Adrenal gland (tissue), 12 donors: ENCODE measurements around the gene CCDC85C. TPM values are rescaled to one million over a fixed set of nuclear protein-coding genes. Genes with fewer than 3 reads are reported as not detected.

Experiments
- DNase-seq, 7 donors: peaks; one replicate each; pipeline ENCODE4 v3.0.0-alpha.2; 2019 to 2020
- H3K27ac ChIP-seq, 5 donors: fragments of 200-600 bp; sonication (generic) in 4 of 5; 1 replicate in 3 of 5; 2 replicates in 2 of 5; pipeline versions ENCODE4 v1.5.1 to v1.8.0; 2016 to 2020; ENCODE audit warnings: mild to moderate bottlenecking in 1 of 5
- H3K27me3 ChIP-seq: fragments of 200-600 bp; 2 replicates; pipeline ENCODE4 v1.8.0; 2021
- H3K36me3 ChIP-seq, 2 donors: fragments of 200-600 bp; replicated peaks in 1 of 2; 1 replicate in 1 of 2; 2 replicates in 1 of 2; pipeline versions ENCODE4 v1.5.1 to v1.8.0; 2018 to 2022
- H3K4me1 ChIP-seq, 2 donors: fragments of 200-600 bp; replicated peaks in 1 of 2; 1 replicate in 1 of 2; 2 replicates in 1 of 2; pipeline versions ENCODE4 v1.5.1 to v1.8.0; 2018 to 2021
- H3K4me3 ChIP-seq, 4 donors: fragments of 200-600 bp; sonication (generic) in 3 of 4; one replicate each; pipeline ENCODE4 v1.5.1; 2016 to 2018
- H3K9me3 ChIP-seq, 3 donors: fragments of 200-600 bp; sonication (generic) in 1 of 3; replicated peaks in 1 of 3; 1 replicate in 2 of 3; 2 replicates in 1 of 3; pipeline versions ENCODE4 v1.5.1 to v1.8.0; 2016 to 2021
- CTCF ChIP-seq, 6 experiments: fragments of 450-650 bp in 4 of 6; fragments of 200-600 bp in 2 of 6; sonication (generic) in 1 of 6; IDR thresholded peaks; 1 replicate in 5 of 6; 2 replicates in 1 of 6; pipeline versions ENCODE4 v1.5.1 to v1.8.0; 2016 to 2021; ENCODE audit warnings: antibody characterized with exemption in 6 of 6, mild to moderate bottlenecking in 2 of 6, moderate library complexity in 1 of 6
- POLR2A ChIP-seq, 2 donors: fragments of 450-650 bp; IDR thresholded peaks; one replicate each; pipeline ENCODE4 v1.6.1; 2017; ENCODE audit warnings: antibody characterized with exemption in 2 of 2, mild to moderate bottlenecking in 2 of 2, moderate library complexity in 1 of 2
- WGBS, 4 donors: extraction: QIAGEN DNeasy Blood & Tissue Kit in 2 of 4; methylation state at CpG; one replicate each; pipeline versions ENCODE4 v1.1.5 to v1.1.7; 2013 to 2017; 5-methylcytosine and 5-hydroxymethylcytosine counted together
- intact Hi-C, 2 donors: fragments of 100-400 bp; cut with DNase I; formaldehyde crosslinking; loops; one replicate each; pipeline versions ENCODE4 v1.14.1 to v1.15.0; 2022 to 2023
- polyA plus RNA-seq, 3 donors: library from polyadenylated mRNA; stranded (reverse); fragments of 200-250 nt in 2 of 3; fragments of 350-450 nt in 1 of 3; fragmentation: Illumina TruSeq in 1 of 3; extraction: RNeasy Lipid Tissue Mini Kit (QIAGEN cat#74804) in 1 of 3; gene quantifications; one replicate each; pipeline ENCODE4 v1.2.3, GENCODE V29; 2013 to 2014
- total RNA-seq, 9 donors: library from RNA; depleted of rRNA in 4 of 9; stranded (reverse); fragments of >200 nt in 4 of 9; fragments of 120-200 nt in 1 of 9; fragmentation: NEBNext Ultra II Directional in 1 of 9; extraction: Animal tissue kit (Norgen Biotek cat#: 25700) in 1 of 9; gene quantifications; one replicate each; pipeline versions ENCODE4 v1.1.0 to v1.2.4, GENCODE V29; 2013 to 2023
- donor health status: healthy with polysubstance abuse.
- donor health status: Bipolar disorder and iron deficiency.
- donor health status: DM: yes; HTN: yes; CAD: no.
- donor health status: DM: no; HTN: no; CAD: no.
- donor health status: DM: no; HTN: no; CAD: no.
- donor health status: DM: yes; HTN: yes; CAD: no.

Gene CCDC85C
- total and polyA plus RNA-seq, 12 donors, result 4.2 to 59.0 (median 37.9) TPM

- H3K4me1 ChIP-seq, result peaks cover 35 to 49% of the 10 kb centered on the region in 2 donors
Measured at GRCh38 chr14:99554757-99555531, 49.1 kb downstream of the CCDC85C start.

GRCh38 chr14:99554184-99554583 is 49.8 kb downstream of the CCDC85C start:
- Histone ChIP-seq H3K4me3 (no peak overlapping the region), H3K4me1 (peaks cover 37 to 54% of the 10 kb centered on the region in 2 donors), H3K27ac (peak overlapping the region; percentile 31 to 91 (median 63)), H3K9me3 (no peaks in the 10 kb centered on the region), H3K27me3 (no peaks in the 10 kb centered on the region), H3K36me3 (no peaks in the 10 kb centered on the region)
- 14 to 49% (median 37%) methylated on average over 5 to 12 of the region's 12 CpGs for WGBS, 4 donors
- DNase-seq, result peak; percentile 65 to 89 (median 79)
- TF ChIP-seq POLR2A (IDR thresholded peaks at IDR 0.05), result peak in 1 of 2 donors; percentile 57
- no peak for TF ChIP-seq CTCF (IDR thresholded peaks at IDR 0.05)
- intact Hi-C loops, result no loop called here

More at GRCh38 chr14:99554757-99555531, 49.1 kb downstream of the CCDC85C start:
- peak in 6 of 7 donors; percentile 77 to 90 (median 86) for DNase-seq
- no peaks in the 10 kb centered on the region for H3K36me3 ChIP-seq
- intact Hi-C loops, result no loop called here
- peak overlapping the region; percentile 28 to 91 (median 63) for H3K27ac ChIP-seq
- no peaks in the 10 kb centered on the region for H3K9me3 ChIP-seq
- TF ChIP-seq CTCF (IDR thresholded peaks at IDR 0.05), result no peak
- TF ChIP-seq POLR2A (IDR thresholded peaks at IDR 0.05), result peak in 1 of 2 donors; percentile 45
- H3K27me3 ChIP-seq, result no peaks in the 10 kb centered on the region
- WGBS, 4 donors, result 19 to 43% (median 35%) methylated on average over 7 to 9 of the region's 9 CpGs
- H3K4me3 ChIP-seq, result no peak overlapping the region

GRCh38 chr14:99552572-99553216 is 51.3 kb downstream of the CCDC85C start:
- no peaks in the 10 kb centered on the region for H3K9me3 ChIP-seq
- H3K4me3 ChIP-seq, result no peak overlapping the region
- peaks cover 44 to 64% of the 10 kb centered on the region in 2 donors for H3K4me1 ChIP-seq
- DNase-seq, result no peak
- peak overlapping the region in 3 of 5 donors; percentile 4 to 55 (median 47) for H3K27ac ChIP-seq
- H3K36me3 ChIP-seq, result no peaks in the 10 kb centered on the region
- TF ChIP-seq POLR2A (IDR thresholded peaks at IDR 0.05), result no peak
- TF ChIP-seq CTCF (IDR thresholded peaks at IDR 0.05), result no peak
- WGBS, 4 donors, result 49 to 59% (median 53%) methylated on average over 9 to 13 of the region's 13 CpGs
- H3K27me3 ChIP-seq, result no peaks in the 10 kb centered on the region
- intact Hi-C loops, result no loop called here

- TF ChIP-seq POLR2A (IDR thresholded peaks at IDR 0.05) (no peak), CTCF (IDR thresholded peaks at IDR 0.05) (no peak)
- peaks cover 44 to 64% of the 10 kb centered on the region in 2 donors for H3K4me1 ChIP-seq
- intact Hi-C loops, result no loop called here
- H3K27ac ChIP-seq, result peak overlapping the region in 3 of 5 donors; percentile 4 to 55 (median 47)
- H3K27me3 ChIP-seq, result no peaks in the 10 kb centered on the region
- WGBS, 4 donors, result 65 to 86% (median 78%) methylated on average over 4 to 9 of the region's 9 CpGs
- no peak for DNase-seq
- no peaks in the 10 kb centered on the region for H3K9me3 ChIP-seq
- no peak overlapping the region for H3K4me3 ChIP-seq
- H3K36me3 ChIP-seq, result no peaks in the 10 kb centered on the region
Measured at GRCh38 chr14:99552021-99552553, 51.9 kb downstream of the CCDC85C start.
